AG09309 (cell line): ENCODE measurements around the gene C1QTNF9.
"Not testable (repeated sequence)": the region's sequence is repeated elsewhere in the genome, so short reads cannot be mapped to it uniquely, and the experiment has no call there.

ENCODE experiments used
- DNase-seq: peaks from one replicate; pipeline ENCODE4 v3.0.0-alpha.2; 2010; ENCODE audit warnings: low read depth
- H3K4me3 ChIP-seq: 2 replicates; pipeline ENCODE4 v1.5.1; 2011; ENCODE audit warnings: mild to moderate bottlenecking, low read depth, low read length, moderate library complexity; ENCODE audit not compliant: control insufficient read depth
- TF ChIP-seq, protein P1 (sequence below): IDR thresholded peaks from 2 replicates; pipeline ENCODE4 v1.5.1; 2011; ENCODE audit warnings: mild to moderate bottlenecking, low read depth, low read length, inconsistent platforms; ENCODE audit not compliant: insufficient read depth, control insufficient read depth; ENCODE audit errors: missing control alignments

Gene C1QTNF9, protein sequence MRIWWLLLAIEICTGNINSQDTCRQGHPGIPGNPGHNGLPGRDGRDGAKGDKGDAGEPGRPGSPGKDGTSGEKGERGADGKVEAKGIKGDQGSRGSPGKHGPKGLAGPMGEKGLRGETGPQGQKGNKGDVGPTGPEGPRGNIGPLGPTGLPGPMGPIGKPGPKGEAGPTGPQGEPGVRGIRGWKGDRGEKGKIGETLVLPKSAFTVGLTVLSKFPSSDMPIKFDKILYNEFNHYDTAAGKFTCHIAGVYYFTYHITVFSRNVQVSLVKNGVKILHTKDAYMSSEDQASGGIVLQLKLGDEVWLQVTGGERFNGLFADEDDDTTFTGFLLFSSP

DNA sequence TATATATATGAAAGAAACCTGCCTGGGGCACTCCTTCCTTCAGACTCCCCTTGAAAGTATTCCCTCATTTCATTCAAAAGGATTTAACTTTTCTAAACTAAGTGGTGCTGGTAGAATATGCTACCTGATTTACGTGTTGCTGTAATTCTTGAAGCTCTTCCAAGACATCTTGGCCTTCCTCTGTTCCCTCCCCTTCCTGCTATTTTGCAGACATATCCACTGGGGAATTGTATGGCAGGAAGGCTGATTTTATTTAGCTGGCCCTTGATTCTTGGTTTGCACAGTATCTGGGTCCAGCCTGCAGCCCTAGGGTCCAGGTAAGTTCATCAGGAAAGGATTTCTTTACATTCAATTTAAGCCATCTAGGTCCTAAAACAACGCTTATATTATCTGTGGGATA lies at the start of gene C1QTNF9:
TSS of gene C1QTNF9 (plus strand) at position 281 of the 400 bp plus-strand sequence. CDS start 6,424 bp downstream, outside the sequence.
- H3K4me3 ChIP-seq, DNase-seq: not testable (repeated sequence)

GRCh38 chr13:24261566-24261965 lies 47.8 kb upstream of the C1QTNF9 start:
- no peak overlapping the region for H3K4me3 ChIP-seq
- no peak for DNase-seq
- TF ChIP-seq, protein P1, sequence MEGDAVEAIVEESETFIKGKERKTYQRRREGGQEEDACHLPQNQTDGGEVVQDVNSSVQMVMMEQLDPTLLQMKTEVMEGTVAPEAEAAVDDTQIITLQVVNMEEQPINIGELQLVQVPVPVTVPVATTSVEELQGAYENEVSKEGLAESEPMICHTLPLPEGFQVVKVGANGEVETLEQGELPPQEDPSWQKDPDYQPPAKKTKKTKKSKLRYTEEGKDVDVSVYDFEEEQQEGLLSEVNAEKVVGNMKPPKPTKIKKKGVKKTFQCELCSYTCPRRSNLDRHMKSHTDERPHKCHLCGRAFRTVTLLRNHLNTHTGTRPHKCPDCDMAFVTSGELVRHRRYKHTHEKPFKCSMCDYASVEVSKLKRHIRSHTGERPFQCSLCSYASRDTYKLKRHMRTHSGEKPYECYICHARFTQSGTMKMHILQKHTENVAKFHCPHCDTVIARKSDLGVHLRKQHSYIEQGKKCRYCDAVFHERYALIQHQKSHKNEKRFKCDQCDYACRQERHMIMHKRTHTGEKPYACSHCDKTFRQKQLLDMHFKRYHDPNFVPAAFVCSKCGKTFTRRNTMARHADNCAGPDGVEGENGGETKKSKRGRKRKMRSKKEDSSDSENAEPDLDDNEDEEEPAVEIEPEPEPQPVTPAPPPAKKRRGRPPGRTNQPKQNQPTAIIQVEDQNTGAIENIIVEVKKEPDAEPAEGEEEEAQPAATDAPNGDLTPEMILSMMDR, result no peak

GRCh38 chr13:24263632-24264031 lies 45.7 kb upstream of the C1QTNF9 start:
- H3K4me3 ChIP-seq, result no peak overlapping the region
- no peak for DNase-seq
- TF ChIP-seq, protein P1, result no peak

GRCh38 chr13:24264976-24265375 lies 44.4 kb upstream of the C1QTNF9 start:
- TF ChIP-seq, protein P1, result no peak
- DNase-seq, result no peak
- no peak overlapping the region for H3K4me3 ChIP-seq

DNA sequence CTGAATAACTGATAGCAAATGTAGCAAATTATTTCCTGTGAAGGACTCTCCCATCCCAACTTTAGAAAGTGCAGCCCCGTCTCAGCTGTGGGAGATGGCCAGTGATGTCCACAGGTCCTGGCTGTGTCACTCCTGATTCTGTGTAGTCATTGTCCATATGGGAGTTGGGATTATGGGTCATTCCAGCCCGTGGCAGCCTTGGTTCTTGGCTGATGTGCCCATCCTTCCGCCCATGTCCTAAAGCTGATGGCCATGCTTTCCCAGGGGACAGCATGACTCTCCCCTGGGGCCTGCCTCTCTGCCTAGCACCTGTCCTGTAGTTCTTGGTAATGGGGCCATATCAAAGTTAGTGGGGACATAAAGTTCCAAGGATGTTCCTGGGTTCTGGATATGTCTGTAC lies 43.9 kb upstream of the C1QTNF9 start:
- TF ChIP-seq, protein P1, result no peak
- DNase-seq, result no peak

DNA sequence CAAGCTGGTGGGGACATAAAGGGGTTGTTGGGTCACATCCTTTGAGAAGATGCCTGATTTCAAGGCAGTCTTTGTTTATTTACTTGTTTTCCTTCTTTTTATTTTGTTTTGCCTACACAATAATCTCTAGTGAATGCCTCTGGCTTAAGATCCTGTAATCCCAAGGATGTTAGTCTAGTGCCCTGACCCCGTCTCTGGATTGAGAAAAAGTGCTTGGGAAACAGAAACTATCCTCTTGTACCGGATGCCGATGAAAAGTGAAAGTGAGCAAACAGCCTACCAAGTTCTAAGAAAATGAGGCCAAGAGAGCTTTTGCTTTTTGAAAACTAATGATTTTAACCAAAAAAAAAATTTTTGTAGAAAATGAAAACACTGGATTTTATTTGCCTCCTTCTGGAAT lies 42.1 kb upstream of the C1QTNF9 start:
- no peak overlapping the region for H3K4me3 ChIP-seq
- no peak for DNase-seq
- TF ChIP-seq, protein P1, result no peak

More for the DNA sequence above, 43.9 kb upstream of the C1QTNF9 start:
- no peak overlapping the region for H3K4me3 ChIP-seq

GRCh38 chr13:24267801-24268200 lies 41.6 kb upstream of the C1QTNF9 start:
- TF ChIP-seq, protein P1, result no peak
- no peak overlapping the region for H3K4me3 ChIP-seq

More at GRCh38 chr13:24267801-24268200, 41.6 kb upstream of the C1QTNF9 start:
- DNase-seq, result no peak
